H1 (cell line): Measurements from ENCODE around the gene DCAF8. TPM values are rescaled to one million over a fixed set of nuclear protein-coding genes. Genes with fewer than 3 reads are reported as not detected.

ENCODE experiments used
- ATF2 ChIP-seq: IDR thresholded peaks from 2 replicates; pipeline ENCODE4 v1.6.1; 2012; ENCODE audit warnings: low read length, inconsistent platforms
- CBX5 ChIP-seq: fragments of 300-800, 300-1000 bp; sonication (generic); IDR thresholded peaks from 2 replicates; pipeline ENCODE4 v1.7.1; 2016; ENCODE audit warnings: antibody characterized with exemption, low read length, low read depth
- SAP30 ChIP-seq: fragments of 300-600 bp; sonication (generic); IDR thresholded peaks from 2 replicates; pipeline ENCODE4 v1.7.1; 2012; ENCODE audit warnings: low read length, moderate library complexity, mild to moderate bottlenecking, inconsistent platforms; ENCODE audit not compliant: insufficient read depth, insufficient replicate concordance
- polyA plus RNA-seq, 7 experiments: library from polyadenylated mRNA; depleted of rRNA in 3 of 7; stranded (reverse) in 5 of 7; unstranded in 2 of 7; fragments of >200 nt in 5 of 7; fragments of 200-250 nt in 2 of 7; gene quantifications; 1 replicate in 5 of 7; 2 replicates in 1 of 7; 4 replicates in 1 of 7; pipeline versions ENCODE4 v1.2.1 to v1.2.3, GENCODE V29; 2011 to 2013; ENCODE audit warnings: missing spikeins in 2 of 7, mixed read lengths in 2 of 7
- total RNA-seq: library from RNA; stranded (reverse); fragmentation: NEBNext Ultra II Directional; extraction: Animal tissue kit (Norgen Biotek cat#: 25700); gene quantifications from 2 replicates; pipeline ENCODE4 v1.2.1, GENCODE V29; 2021

The DCAF8 gene
- total and polyA plus RNA-seq, 2 of the 8 experiments (the other 6 are each of a cell fraction or from before 2014, with no cell fraction given): 68.2 to 110 TPM

- TF ChIP-seq ATF2: no peak
- TF ChIP-seq SAP30: no peak
- TF ChIP-seq CBX5: no peak
- TF ChIP-seq, all 59 proteins: peak for 0
Observed at GRCh38 chr1:160186246-160186645, 76.1 kb downstream of the DCAF8 start (continued).
